Measurements from ENCODE around the gene ITPR2. TPM values are rescaled to one million over a fixed set of nuclear protein-coding genes. Genes with fewer than 3 reads are reported as not detected.

ITPR2 gene
- total and polyA plus RNA-seq, 2 of the 8 experiments (the other 6 are each of a cell fraction or from before 2014, with no cell fraction given) = 4.1 to 48.3 TPM

- Histone ChIP-seq H3K4ac (replicated peaks; ENCODE audit: insufficient read length, low read depth, low read length) (no peak overlapping the region), H2BK5ac (ENCODE audit: low read depth, low read length) (no peak overlapping the region), H2BK12ac (ENCODE audit: low read depth, low read length) (no peak overlapping the region), H4K91ac (replicated peaks; ENCODE audit: insufficient read length, low read length) (no peak overlapping the region), H2AK5ac (ENCODE audit: low read depth, low read length) (no peak overlapping the region), H3K4me1 (replicated peaks in 1 of 4; ENCODE audit: control insufficient read depth in 3 of 4, insufficient read depth in 4 of 4, low read length in 3 of 4) (no peaks in the 10 kb centered on the region; a peak in 1 of 7 replicates), H2AFZ (ENCODE audit: low read length) (no peak overlapping the region), H3K9me3 (ENCODE audit: insufficient read depth in 2 of 2, low read depth in 1 of 2, low read length in 1 of 2) (no peaks in the 10 kb centered on the region), H3K79me1 (ENCODE audit: low read depth, low read length) (no peaks in the 10 kb centered on the region), H3K23me2 (ENCODE audit: low read depth, low read length) (no peaks in the 10 kb centered on the region), H4K5ac (ENCODE audit: insufficient read length, low read depth, low read length) (no peak overlapping the region), H3K36me3 (ENCODE audit: control insufficient read depth in 2 of 4, insufficient read depth in 4 of 4, low read length in 3 of 4) (no peaks in the 10 kb centered on the region), H3K27me3 (replicated peaks in 1 of 4; ENCODE audit: control insufficient read depth in 3 of 4, extremely low read depth in 1 of 4, insufficient read depth in 3 of 4, low read length in 3 of 4) (no peaks in the 10 kb centered on the region), H3K27ac (ENCODE audit: low read depth, low read length) (no peak overlapping the region), H2BK120ac (replicated peaks; ENCODE audit: low read depth, low read length) (no peak overlapping the region), H2BK20ac (ENCODE audit: low read length) (no peak overlapping the region), H4K20me1 (replicated peaks in 1 of 2; ENCODE audit: control insufficient read depth in 1 of 2, insufficient read depth in 2 of 2, low read length in 2 of 2) (peaks cover 0 to 1% of the 10 kb centered on the region in 2 experiments), H3K79me2 (ENCODE audit: control insufficient read depth in 1 of 2, insufficient read depth in 2 of 2, low read length in 2 of 2) (no peaks in the 10 kb centered on the region), H4K8ac (ENCODE audit: extremely low read depth, insufficient read depth, low read length) (no peak overlapping the region), H3K4me3 (ENCODE audit: extremely low read depth in 1 of 4, insufficient read depth in 2 of 4, low read depth in 3 of 4, low read length in 4 of 4) (no peak overlapping the region), H3K9ac (replicated peaks in 1 of 4; ENCODE audit: extremely low read depth in 1 of 4, low read depth in 3 of 4, low read length in 3 of 4) (no peak overlapping the region), H3K4me2 (ENCODE audit: insufficient read depth in 1 of 2, low read depth in 2 of 2, low read length in 2 of 2) (no peak overlapping the region), H3K14ac (ENCODE audit: insufficient read length) (no peak overlapping the region), H3K18ac (ENCODE audit: extremely low read depth, low read length) (no peak overlapping the region), H2BK15ac (ENCODE audit: low read length) (no peak overlapping the region), H3K23ac (ENCODE audit: insufficient read length) (no peak overlapping the region), H3K56ac (replicated peaks; ENCODE audit: insufficient read length, low read depth, low read length) (no peak overlapping the region)
- POLR2A ChIA-PET (ENCODE audit: partially characterized antibody) = no interaction called here
- 96% methylated on average over 2 of the region's 2 CpGs; no CpG with 5 or more reads in 1 of the 2 experiments for whole genome bisulfite sequencing, 2 experiments (ENCODE audit: extremely low coverage in 1 of 2, insufficient coverage in 1 of 2, insufficient read length in 1 of 2, insufficient replicate concordance in 2 of 2, low coverage in 1 of 2, low lambda C conversion rate in 2 of 2, missing lambda C conversion rate in 1 of 2)
- FAIRE-seq = no peak
- no peak for DNase-seq (ENCODE audit: low read depth in 1 of 2, low spot score in 2 of 2)
- CTCF ChIA-PET (ENCODE audit: partially characterized antibody) = interaction anchor here (0.8 to 1.3 kb wide), 2 partner anchors 8 to 10 kb away, joined by 3 read pairs; no protein-coding TSS in a partner anchor
- TF ChIP-seq RNF2 (IDR thresholded peaks at IDR 0.05; ENCODE audit: borderline replicate concordance, low read depth, low read length, missing control alignments, poor library complexity, severe bottlenecking) = no peak
These were observed 111.2 kb downstream of the ITPR2 start for GRCh38 chr12:26721800-26722199.
